ENCODE measurements around the gene HMGXB4.

HMGXB4 gene

DNA sequence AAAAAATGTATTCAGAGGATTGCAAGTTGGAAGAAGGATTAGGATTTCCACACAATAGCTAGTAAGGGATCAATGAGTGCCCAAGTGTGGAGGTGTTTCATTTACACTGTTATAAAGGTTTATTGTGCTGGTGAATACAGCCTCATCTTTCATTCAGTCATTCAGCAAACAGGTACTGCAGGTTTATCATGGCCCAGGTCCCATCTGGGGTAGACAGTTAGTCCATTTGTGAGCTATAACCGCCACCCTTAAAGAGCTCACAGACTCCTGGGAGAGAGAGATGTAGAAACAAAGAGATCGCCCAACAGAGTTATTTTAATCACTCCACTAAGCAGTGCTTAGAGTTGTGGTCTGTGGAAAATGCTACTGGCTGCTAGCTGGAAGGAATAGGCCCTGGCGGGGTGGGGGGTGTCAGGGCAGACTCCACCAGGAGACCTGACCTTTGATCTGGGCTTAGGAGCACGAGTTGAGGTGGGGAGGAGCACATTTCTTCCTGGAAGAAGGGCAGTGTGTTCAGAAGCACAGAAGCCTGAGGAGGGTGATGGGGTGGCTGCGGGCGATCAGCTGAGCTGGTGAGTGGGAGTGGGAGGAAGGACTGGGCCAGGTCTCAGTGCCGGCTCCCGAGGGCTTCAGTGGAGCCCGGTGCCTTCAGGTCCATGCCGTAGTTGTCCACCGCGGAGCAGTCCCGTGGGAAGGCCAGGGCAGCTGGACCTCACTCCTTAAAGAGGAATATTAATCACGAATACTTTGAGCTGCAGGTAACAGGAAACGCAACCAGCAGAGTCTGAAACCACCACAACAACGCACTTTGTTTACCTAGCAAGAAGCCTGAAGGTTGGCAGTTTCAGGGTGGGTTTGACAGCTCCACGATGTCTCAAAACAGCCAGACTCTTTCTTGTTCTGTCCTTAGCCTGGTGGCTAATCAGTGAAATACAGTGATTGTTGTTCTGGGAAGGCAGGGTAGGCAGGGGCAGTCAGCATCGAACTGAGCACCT is 53.6 kb downstream of the HMGXB4 start:
- DNase-seq (ENCODE audit: extremely low read depth, low read depth): no peak
- TF ChIP-seq, protein P1, sequence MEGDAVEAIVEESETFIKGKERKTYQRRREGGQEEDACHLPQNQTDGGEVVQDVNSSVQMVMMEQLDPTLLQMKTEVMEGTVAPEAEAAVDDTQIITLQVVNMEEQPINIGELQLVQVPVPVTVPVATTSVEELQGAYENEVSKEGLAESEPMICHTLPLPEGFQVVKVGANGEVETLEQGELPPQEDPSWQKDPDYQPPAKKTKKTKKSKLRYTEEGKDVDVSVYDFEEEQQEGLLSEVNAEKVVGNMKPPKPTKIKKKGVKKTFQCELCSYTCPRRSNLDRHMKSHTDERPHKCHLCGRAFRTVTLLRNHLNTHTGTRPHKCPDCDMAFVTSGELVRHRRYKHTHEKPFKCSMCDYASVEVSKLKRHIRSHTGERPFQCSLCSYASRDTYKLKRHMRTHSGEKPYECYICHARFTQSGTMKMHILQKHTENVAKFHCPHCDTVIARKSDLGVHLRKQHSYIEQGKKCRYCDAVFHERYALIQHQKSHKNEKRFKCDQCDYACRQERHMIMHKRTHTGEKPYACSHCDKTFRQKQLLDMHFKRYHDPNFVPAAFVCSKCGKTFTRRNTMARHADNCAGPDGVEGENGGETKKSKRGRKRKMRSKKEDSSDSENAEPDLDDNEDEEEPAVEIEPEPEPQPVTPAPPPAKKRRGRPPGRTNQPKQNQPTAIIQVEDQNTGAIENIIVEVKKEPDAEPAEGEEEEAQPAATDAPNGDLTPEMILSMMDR (IDR thresholded peaks at IDR 0.05; ENCODE audit: low read depth, low read length): no peak

DNA sequence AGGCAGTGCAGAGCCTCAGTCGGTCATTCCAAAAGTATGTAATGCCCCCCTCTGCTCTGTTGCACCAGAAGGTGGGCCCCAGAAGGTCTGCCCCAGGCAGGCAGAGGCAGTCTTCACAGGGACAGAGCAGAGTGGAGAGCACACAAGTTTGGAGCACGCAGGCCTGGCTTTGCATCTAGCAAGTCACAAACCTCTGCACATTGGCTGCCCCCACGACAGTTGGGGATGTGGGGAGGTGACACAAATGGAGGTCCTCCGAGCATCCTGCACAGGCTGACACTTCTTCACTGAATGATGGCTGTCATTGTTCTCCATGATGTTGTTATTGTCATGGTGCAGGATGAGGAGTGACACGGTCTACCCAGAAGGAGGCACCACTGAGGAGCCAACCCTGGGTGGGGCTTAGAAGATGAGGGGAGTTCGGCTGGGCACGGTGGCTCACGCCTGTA is 54.3 kb downstream of the HMGXB4 start:
- TF ChIP-seq, protein P1 (IDR thresholded peaks at IDR 0.05; ENCODE audit: low read depth, low read length): no peak
- DNase-seq (ENCODE audit: extremely low read depth, low read depth): no peak

DNA sequence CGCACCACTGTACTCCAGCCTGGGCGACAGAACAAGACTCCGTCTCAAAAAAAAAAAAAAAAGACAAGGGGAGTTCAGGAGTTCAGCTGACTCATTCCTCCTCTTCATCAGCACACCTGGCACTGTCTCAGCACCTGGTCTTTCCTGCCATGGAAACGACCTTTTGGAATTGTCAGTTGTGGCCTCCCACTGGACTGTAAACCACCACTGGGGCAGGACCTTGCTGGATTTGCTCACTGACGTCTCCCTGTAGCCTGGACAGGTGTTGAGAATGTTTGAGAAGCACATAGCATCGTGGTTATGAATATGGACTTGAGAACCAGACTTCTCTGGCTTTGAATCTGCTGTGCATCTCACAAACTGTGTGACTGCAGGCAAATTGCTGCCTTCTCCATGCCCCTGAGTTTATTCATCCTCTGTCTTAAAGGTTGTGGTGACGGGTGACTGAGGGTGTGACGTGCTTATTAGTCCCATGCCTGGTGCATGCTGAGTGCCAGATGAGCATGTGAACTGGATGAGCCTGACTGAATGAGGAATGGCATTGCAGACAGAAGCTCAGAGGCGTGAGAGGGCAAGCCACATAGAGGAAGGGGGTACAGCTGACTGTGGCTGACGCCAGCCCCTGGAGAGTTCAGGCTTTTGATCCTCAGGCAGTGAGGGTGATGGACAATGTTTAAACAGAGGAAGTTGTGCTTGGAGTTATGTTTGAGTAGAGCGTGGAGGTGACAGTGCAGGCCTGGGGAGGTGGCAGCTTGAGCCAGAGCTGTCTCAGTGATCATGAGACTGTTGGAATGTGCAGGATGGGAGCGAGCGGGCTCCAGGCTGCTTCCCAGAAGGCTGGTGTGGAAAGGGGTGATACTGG is 55.1 kb downstream of the HMGXB4 start:
- DNase-seq (ENCODE audit: extremely low read depth, low read depth): no peak
- TF ChIP-seq, protein P1 (IDR thresholded peaks at IDR 0.05; ENCODE audit: low read depth, low read length): no peak

DNA sequence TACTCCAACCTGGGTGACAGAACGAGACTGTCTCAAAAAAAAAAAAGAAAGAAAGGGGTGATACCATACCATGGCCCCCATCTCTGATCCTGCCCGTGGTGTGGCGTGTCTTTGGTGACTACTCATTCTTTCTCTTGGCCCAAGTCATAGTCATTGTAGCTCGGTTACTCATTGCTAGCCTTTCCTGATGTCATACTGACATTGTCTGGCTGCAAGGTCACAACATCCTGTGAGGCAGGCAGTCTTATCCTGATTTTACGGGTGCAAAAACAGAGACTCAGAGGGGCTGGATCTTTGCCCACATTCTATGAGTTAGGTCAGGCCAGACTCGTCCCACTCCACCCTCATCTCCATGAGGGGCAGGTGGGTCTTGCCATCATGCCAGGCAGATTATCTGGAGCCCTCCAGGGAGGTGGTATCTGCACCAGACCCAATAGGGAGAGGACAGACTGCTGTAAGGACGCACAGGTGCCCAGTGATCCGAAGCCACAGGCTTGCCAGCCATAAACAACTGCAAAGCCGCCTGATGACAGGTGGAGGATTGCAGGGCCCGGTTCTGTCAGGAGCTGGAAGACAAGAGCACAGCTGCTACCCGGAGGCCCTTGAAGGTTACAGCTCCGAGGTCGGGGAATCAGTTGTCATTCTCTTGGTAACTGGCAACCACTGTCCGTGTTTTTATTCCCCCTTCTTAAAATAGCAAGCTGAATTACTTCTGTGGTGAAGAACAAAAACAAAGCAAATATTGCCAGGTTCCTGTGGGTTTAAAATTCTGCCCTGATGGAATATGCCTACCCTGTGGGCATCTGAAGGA is 56.2 kb downstream of the HMGXB4 start:
- TF ChIP-seq, protein P1 (IDR thresholded peaks at IDR 0.05; ENCODE audit: low read depth, low read length): no peak
- peak; percentile 42 for DNase-seq (ENCODE audit: extremely low read depth, low read depth)

DNA sequence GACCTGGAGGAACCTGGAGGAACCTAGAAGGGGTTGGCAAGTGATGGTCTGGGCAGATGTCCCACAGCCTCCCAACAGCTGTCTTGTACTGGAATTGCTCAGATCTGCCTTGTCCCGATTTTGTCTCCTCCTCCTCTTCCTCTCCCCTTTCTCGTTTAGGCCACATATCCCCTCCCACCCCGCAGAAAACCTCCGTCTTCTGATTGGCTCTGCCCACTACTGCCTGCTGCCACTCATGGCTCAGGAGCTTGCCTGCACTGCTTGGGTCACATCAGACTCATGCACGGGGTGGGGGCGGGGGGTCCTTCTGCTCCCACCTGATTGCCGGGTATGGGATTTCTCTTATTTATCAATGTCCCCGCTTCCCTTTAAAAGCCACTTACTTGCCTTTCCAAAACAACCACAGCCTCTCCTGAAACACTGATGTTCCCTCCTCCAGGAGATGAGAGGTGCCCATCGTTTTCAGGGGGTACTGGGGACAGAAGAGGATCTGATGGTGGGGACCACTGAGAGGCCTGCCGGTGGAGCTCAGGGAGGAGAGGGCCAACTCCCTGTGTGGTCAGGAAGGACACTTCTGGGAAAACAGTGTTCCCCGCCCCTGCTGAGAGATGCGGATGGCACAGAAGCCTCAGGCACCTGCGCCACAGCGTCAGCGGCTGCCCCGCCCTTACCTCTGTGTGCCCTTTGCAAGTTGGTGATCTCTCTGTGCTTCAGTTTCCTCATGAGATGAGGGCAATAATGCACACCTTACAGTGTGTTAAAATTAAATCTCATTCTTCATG is 57.1 kb downstream of the HMGXB4 start:
- TF ChIP-seq, protein P1 (IDR thresholded peaks at IDR 0.05; ENCODE audit: low read depth, low read length): no peak
- no peak for DNase-seq (ENCODE audit: extremely low read depth, low read depth)

DNA sequence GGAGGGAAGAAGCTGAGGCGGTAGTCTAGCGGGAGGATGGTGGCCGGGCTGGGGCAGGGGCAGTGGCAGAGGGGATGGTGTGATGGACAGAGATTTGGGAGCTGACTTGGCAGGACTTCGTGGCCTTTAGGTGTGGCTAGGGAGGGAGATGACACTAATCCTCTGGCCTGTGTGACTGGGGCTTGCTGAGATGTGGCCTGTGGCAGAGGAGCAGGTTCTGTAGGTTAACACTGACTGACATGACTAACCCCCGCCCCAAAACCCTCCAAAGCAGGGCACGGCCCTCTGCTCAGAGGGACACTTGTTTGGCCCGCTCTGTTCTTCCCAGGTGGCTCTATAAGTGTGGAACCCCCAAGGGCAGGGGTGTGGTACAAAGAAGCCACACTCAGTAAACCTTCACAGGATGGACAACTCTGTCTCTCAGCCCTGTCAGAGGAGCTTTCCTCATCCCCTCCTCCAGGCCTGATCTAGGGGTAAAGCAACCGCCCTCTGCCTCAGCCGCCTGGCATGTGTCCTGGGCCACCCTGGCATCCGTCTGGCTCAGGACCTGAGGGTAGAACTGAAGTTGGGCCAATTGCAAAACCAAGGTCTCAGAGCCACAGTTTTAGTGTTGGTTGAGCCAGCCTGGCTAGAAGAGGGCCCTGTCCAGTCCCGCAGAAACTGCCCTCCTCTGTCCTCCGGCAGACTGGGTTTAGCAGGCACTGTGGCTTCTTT is 58.0 kb downstream of the HMGXB4 start:
- TF ChIP-seq, protein P1 (IDR thresholded peaks at IDR 0.05; ENCODE audit: low read depth, low read length): no peak

More for the DNA sequence above, 58.0 kb downstream of the HMGXB4 start:
- no peak for DNase-seq (ENCODE audit: extremely low read depth, low read depth)

All from AG09319 (cell line).